Measurements from ENCODE around the gene NIP7.

NIP7 gene

DNA sequence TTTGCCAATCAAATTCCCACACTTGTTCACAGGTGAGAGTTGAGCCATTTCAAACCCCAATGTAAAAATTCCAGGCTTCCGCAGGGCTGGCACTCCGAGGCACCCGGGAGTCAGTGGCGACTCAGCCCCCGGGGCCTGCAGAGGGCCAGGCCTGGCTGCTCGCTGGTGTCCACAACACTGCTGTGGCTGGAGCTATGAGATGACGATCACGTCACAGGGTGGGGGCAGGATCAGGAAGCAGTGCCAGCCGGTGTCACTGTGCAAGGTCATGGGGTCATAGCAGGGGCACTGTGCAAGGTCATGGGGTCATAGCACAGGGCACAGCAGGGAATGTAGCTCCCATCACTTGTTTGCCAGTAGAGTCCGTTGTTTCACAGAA is 20.7 kb upstream of the NIP7 start:
- DNase-seq (ENCODE audit: low spot score), result no peak

DNA sequence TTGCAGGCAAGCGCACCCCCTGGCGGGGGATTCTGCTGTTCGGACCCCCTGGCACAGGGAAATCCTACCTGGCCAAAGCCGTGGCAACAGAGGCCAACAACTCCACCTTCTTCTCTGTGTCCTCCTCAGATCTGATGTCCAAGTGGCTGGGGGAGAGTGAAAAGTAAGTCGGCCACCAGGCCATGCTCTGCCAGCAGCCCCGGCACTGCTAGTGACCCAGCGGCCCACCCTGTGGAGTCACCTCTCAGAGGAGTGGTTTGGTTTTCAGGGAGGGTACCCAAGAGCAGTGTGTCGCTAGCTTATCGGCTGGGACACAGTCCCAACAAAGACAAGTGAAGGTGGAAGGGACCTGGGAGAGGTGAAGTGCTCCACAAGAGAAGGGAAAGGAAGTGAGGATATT is 20.2 kb upstream of the NIP7 start:
- DNase-seq (ENCODE audit: low spot score), result no peak

DNA sequence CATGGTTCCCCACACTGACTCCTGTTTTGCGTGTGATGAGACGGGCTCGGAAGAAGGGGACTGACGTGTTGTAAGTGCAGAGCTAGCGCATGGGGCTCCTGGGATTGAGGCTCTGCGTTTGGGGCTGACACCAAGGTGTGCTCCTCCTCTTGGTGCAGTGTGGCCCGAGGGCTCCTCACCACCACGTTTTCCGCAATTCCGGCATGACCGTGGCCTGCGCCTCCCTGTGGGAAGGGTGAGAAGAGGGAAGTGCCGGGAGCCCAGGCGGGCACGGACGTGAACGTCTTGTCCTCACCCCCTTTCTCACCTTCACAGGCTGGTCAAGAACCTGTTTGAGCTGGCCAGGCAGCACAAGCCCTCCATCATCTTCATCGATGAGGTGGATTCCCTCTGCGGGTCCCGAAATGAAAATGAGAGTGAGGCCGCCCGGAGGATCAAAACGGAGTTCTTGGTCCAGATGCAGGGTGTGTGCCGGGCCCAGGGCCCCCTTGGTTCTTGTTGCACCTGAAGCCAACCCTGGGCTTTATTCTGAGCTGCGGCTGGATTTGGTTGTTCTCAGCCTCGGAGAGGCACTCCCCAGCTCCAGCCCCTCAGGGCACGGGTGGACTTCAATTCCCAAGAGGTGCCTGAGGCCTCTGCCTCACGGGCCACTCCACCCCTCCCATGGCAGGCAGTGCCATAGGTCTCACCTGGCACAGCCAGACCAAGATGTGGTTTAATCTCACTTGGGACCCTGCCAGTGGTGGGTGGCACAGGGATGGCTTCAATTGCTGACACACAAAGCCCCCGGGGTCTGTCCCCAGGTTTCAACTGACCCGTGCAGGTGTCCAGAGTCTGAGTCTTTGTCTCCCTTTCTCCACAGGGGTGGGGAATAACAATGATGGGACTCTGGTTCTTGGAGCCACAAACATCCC is 19.5 kb upstream of the NIP7 start:
- DNase-seq (ENCODE audit: low spot score), result no peak

DNA sequence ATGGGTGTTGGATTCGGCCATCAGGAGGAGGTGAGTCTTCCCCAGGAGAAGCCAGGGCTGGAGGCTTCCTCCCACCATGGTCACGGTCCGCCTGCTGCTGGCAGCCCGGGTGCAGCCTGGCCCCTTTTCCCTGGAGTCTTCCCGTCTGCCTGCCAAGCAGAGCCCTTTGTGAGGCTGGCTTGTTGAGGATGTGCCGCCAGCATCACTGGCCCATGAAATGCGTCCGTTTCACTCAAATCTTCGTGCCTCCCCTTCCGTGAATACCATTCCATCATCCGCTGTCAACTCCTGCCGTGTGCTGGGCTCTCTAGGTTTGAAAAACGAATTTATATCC is 18.9 kb upstream of the NIP7 start:
- DNase-seq (ENCODE audit: low spot score), result no peak

DNA sequence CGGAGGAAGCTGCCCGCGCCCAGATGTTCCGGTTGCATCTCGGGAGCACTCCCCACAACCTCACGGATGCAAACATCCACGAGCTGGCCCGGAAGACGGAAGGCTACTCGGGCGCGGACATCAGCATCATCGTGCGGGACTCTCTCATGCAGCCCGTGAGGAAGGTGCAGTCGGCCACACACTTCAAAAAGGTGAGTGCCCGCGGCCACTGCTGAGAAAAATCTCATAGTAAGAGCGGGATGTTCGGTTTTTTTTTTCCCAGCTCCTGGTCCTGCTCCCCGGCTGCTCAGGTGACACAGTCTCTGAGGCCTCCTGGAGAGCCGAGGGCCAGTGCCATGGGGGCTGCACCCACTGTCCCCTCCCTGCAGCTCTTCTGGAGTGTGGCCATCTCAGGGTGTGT is 18.5 kb upstream of the NIP7 start:
- no peak for DNase-seq (ENCODE audit: low spot score)

DNA sequence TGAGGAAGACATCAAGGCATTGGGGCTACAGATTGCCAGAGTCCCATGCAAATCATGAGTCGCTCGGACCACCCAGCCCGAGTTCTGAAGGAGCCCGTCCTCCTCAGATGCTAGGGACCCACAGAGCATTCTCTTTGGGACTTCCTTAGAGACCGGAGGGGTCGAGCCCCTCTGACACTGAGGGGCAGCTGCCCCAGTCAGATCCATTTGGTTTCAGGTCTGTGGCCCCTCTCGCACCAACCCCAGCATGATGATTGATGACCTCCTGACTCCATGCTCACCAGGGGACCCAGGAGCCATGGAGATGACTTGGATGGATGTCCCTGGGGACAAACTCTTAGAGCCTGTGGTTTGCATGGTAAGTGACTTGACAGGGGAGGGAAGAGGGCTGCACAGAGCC is 17.2 kb upstream of the NIP7 start:
- DNase-seq (ENCODE audit: low spot score), result no peak

DNA sequence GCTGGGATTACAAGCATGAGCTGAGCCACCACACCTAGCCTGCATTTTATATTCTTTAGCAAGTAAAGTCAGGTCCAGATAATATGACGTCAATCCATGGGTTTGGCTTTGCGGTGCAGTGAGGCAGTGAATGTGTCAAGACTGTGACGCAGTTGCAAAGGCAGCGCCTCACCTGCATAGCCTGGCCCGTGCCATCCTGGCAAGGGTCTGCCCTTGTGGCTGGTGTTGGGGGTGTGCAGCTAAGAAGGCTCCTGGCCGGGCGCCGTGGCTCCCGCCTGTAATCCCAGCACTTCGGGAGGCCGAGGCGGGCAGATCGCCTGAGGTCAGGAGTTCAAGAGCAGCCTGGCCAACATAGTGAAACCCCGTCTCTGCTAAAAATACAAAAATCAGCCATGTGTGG is 16.2 kb upstream of the NIP7 start:
- no peak for DNase-seq (ENCODE audit: low spot score)

DNA sequence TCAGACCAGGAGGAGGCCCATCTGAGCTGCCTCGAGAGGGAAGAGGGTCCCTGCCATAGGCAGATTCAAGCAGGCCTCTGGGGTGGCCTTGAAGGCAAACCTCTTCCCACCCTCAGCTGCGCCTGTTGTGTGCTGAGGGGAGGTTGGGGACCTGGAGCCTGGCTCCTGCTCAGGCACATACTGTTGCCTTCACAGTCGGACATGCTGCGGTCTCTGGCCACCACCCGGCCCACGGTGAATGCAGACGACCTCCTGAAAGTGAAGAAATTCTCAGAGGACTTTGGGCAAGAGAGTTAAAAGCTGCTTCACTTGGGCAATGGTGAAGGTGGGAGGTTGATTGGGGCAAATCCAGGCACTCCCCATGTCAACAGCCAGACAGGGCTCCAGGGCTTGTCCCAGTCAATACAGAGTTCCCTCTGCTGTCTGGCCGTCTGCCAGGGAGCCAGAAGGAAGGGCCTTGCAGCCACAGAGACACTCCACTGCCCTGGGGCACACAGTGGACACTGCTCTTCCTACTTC is 15.5 kb upstream of the NIP7 start:
- peak; percentile 69 for DNase-seq (ENCODE audit: low spot score)

DNA sequence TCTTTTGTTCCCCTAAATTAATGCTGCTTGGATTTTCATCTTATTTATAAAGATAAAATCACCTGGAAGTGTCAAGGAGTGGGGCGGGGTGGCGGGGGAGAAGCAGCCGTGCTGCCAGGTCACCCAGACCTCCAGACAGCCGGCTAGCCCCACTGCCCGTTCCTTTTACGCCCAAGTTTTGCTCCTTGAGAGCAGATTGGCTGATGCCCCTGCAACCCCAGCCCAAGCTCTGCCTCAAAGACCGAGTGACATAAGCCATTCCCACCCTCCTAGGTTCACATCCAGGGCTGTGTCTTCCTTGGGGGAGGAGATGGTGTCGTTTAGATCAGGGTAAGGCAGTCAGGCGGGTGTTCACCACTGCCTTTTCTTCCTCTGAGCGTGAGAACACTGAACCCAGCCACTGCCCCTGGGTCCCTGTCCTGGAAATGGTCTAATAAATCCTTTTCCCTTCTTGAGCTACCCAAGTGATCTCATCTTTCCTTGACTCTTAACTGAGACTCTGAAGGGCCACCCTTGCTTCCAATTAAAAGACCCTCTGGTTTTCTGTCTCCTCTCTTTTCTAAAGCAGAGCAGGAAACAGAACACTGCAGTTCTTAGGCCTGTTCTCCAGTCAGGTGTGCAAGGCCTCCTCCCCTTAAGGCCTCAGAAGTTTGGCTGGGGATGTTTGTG is 14.9 kb upstream of the NIP7 start:
- no peak for DNase-seq (ENCODE audit: low spot score)

DNA sequence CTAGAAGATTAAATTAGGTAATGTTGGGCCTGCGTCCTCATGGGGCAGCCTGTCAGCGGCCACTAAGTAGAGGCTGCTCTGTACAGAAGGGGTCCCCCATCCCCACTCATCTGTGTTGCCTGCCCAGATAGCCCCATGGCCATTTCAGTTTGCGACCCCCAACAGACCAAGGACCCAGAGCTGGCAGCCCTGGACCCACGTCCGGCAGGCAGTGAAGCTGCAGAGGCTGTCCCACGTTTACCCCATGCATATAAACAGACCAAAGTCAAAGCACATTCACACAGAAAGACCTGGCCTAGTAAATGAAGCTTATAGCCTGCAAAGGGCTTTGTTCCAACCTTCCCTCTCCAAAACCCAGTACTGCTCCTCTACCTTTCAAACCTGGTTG is 13.8 kb upstream of the NIP7 start:
- no peak for DNase-seq (ENCODE audit: low spot score)

DNA sequence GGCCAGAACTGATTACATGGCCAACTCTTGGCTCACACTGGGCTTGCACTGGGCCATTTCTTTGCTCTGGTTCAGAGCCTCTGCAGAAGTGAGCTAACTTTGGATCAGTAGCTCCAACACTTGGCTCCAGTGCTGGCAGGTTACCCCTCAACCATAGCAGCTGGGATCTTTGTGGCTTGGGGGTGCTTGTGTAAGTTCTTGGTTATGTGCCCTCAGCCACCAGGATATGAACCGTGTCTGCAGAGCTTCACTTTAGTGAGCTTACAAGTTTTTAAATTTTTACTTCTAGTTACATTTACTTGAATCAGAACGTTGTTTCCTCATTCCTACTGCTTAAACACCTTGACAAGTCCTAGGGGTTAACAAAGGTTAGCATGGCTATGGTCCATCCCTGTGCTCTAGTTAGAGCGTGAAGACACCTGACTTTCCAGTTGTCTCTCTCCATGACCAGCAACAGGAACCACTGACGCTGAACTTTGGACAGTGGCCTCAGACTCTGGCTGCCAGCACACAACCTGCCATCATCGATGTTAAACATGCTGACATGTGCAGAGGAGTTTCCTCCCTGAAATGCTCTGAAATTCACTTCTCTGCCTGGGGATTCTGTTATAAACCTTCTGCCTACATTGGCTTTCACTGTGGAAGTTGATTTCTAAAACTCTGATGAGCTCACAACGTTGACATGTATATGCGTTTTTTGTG is 13.2 kb upstream of the NIP7 start:
- DNase-seq (ENCODE audit: low spot score), result no peak

DNA sequence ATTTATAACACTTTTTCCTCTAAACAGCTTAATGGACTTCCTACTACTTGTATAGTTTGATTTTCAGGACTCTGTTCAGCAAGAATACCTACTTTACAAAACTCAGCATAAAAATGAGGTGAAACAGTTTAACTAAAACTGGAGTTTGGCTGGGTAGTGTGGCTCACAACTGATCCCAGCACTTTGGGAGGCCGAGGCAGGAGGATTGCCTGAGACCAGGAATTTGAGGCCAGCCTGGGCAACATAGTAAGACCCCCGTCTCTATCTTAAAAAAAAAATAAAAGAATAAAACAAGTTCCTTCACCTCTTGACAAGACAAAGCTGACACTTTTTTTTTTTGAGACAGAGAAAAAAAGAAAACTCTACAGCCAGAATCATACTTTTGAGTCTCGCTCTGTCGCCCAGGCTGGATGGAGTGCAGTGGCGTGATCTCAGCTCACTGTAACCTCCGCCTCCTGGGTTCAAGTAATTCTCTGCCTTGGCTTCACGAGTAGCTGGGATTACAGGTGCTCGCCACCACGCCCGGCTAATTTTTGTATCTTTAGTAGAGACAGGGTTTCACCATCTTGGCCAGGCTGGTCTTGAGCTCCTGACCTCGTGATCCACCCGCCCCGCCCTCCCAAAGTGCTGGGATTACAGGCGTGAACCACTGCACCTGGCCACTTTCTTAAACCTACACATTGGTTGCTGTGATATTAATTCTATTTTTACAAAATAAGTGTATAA is 11.8 kb upstream of the NIP7 start:
- DNase-seq (ENCODE audit: low spot score), result no peak

DNA sequence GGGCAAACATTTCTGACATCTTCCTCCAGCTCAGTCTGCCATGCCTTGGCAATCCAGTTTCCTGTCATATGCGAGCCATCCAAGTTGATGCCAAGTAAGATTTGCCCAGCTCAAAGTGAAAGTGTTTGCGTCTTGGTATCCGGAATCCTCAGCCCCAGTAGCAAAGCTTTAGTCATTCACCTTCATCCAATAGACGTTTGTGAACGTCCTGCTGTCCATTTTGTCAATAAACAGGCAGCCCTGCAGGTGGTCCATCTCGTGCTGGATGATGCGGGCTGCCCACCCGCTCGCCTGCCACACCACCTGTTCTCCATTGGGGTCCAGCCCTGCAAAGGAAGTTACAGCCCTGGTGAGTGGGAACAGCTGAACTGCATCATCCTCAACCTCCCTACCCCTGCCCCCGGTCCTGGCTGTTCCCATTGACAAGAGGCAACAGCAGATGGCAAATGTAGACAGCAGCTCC is 10.7 kb upstream of the NIP7 start:
- DNase-seq (ENCODE audit: low spot score), result no peak

DNA sequence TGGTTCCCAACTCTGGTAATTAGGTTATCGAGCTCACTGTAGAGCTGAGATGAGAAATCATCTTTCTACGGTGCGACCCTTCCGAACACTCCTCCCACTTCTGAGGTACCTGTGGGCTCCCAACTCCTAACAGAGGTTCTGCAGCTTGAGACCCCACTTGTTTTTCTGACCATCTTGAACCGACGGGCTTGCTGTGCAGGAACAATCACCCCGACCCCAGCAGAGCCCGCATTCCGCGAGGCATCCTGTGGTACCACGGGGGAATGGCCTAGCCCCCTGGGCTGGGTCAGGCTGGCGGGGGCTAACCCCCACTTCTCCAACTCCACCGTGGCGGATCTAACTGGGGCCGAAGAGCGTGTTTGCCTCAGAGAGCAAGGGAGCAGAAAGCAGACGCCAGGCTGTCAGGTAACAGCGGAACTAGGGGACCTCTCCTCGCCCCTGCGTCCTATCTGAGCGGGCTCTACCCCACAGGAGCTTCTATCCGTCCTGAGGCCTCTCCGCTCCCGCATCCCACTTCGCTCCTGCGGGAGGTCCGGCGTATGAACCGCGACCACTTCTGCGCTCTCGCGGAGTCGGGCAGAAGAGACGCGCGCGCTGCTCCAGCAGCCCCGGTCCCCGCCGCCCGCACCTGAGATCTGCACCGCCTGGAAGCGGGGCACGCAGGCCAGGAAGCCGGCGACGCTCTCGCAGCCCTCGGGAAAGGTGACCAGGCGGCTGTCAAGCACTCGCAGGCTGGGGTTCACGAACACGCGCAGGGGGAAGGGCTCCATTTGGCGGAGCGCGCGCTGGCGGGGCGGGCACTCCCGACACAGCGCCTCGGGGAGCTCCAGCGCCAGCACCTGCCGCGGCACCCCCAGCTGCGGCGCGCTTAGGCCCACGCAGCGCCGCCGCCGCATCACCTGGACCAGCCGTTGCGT is 9.9 kb upstream of the NIP7 start:
- no peak for DNase-seq (ENCODE audit: low spot score)

DNA sequence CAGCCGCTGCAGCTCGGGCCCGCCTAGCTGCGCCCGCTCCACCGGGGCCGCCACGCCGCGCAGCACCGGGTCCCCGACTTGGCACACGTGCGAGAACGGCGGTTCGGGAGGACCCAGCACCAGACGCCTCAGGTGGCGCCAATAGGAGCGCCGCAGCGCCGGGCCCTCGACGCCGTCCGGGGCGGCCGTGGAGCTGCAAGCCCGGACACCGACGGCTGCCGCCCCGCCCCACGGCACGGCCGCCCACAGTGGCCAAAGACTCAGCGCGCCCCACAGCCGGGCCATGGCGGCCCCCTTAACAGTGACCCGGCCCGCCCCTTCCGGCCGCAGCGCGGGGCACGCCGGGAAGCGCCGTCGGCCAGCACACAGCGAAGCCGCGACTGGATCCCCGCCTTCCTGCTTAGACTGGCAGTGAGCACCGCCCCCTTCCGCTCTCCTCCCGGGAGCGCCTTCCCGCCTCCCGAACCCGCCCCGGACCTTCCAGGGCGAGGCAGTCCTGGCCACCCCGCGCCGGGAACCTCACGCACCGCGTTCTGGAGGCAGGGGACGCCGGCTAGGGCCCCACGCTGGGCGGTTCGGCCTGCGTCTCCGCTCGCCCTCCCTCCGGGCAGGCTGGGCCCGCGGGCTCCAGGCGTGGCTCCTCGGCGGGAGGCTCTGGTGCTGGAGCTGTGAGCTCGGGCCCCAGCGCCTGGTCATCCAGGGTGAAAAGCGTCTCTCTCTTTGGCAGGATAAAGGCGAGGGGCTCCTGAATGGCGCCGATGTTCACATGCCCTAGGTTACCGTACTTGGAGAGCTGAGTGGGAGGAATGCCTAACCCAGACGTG is 9.1 kb upstream of the NIP7 start, which contains the start of gene PDF:
PDF (minus strand) TSS at position 303 of the 824 bp plus-strand sequence; CDS start at position 285, 18 bp downstream.
- peak; percentile 93 for DNase-seq (ENCODE audit: low spot score)

DNA sequence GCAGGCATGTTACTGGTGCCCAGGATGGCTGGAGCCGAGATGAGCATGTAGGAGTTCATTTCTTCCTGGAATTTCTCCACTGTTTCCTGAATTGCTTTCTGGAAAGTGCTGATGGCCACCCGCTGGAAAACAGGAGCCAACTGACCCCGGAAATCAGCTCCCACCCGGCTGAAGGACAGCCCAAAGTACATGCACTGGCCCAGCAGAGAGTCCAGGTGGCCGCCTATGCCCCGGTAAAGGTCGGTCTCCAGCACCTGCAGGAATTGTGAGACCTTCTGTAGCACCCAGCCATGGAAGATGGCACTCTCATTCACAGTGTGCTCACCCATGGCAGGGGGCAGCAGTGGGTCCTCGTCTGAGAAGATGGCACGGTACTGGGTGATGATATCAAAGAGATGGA is 4.9 kb upstream of the NIP7 start:
- no peak for DNase-seq (ENCODE audit: low spot score)

DNA sequence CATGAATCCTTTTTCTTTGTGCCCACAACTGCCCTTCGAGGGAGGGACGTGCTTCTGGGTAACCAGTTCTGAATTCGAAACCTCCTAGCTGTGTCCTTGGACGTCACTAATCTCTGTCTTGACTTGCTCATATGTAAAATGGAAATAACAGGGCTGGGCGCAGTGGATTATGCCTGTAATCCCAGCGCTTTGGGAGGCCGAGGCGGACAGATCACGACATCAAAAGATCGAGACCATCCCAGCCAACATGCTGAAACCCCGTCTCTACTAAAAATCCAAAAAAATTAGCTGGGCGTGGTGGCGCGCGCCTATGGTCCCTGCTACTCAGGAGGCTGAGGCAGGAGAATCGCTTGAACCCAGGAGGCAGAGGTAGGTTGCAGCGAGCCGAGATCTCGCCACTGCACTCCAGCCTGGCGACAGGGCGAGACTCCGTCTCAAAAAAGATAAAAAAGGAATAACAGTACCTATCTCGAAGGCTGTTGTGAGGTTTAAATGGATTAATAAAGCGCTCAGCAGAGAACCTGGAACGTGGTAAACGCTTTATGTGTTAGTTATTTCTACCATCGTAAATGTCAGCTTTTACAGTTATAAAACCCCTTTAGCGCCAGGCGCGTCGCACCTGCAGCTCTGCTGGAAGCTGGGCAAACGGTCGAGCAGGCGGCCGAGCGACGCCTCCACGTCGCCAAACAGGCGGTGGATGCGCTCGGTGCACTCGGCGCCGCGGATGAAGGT is 849 bp upstream of the NIP7 start:
- no peak for DNase-seq (ENCODE audit: low spot score)

DNA sequence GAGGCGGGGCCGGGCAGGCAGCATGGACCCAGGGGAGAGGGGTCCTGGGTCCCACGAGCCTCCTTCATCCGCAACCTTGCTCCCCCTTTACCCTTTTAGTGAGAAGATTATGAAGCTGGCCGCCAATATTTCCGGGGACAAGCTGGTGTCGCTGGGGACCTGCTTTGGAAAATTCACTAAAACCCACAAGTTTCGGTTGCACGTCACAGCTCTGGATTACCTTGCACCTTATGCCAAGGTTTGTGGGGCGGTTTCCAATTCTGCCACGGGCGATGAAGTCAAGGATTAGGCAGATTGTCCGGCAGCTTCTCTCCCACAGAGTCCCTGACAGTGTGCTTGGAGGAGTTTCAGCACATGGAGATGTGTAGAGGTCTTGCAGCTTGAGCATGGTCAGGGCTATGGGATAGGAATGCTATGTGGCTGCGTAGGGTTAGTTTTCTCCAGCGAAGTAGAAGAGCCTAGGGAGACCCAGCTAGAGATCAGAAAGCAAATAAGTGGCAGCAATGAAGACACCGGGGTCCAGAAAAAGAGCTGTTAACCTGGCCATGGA is 598 bp downstream of the NIP7 start:
- DNase-seq (ENCODE audit: low spot score), result no peak

DNA sequence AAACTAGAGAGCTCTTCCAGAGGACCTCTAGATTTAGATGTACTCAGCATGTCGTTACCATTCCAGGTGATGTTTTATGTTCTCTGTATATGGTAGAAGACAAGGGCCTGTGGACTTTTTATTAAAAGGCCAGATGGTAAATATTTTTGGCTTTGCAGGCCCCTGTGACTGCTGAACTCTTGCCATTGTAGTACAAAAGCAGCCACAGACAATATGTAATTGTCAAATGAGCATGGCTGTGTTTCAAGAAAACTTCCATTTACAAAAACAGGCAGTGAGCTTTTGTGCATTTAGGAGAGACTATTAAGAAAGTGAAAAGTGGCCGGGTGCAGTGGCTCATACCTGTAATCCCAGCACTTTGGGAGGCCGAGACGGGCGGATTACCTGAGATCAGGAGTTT is 4.6 kb downstream of the NIP7 start:
- no peak for DNase-seq (ENCODE audit: low spot score)

All from cerebellar cortex (tissue), 1 donor.